EH (cell line): ENCODE measurements around the gene IDUA.
"Not testable (repeated sequence)": the region's sequence is repeated elsewhere in the genome, so short reads cannot be mapped to it uniquely, and the experiment has no call there.

ENCODE experiments used
- DNase-seq: peaks from one replicate; pipeline ENCODE4 v3.0.0-alpha.2; 2015; ENCODE audit warnings: low read depth

IDUA gene

DNA sequence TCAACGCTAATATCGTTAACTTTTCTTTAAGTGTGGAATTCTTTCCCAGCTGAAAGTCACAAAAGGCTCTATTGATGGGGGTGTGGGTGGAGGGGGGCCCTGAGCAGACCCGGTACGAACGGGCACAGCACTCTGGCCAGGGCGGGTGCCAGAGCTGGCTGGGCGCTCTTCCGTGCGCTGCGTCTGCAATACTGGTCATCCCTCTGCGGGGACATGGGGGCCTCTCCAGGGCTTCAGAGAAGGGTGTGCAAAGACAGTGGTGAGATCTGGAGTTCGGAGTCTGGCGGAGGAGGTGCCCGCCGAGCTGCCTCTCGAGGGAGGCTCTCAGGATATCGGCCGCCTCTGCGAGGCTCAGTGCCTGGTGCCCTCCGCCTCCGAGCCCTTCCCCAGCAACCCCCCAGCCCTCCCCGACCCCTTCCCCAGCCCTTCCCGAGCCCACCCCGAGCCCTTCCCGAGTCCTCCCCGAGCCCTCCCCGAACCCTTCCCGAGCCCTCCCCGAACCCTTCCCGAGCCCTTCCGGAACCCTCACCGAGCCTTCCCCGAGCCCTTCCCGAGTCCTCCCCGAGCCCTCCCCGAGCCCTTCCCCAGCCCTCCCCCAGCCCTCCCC, 58.9 kb downstream of the IDUA start:
- DNase-seq: no peak

DNA sequence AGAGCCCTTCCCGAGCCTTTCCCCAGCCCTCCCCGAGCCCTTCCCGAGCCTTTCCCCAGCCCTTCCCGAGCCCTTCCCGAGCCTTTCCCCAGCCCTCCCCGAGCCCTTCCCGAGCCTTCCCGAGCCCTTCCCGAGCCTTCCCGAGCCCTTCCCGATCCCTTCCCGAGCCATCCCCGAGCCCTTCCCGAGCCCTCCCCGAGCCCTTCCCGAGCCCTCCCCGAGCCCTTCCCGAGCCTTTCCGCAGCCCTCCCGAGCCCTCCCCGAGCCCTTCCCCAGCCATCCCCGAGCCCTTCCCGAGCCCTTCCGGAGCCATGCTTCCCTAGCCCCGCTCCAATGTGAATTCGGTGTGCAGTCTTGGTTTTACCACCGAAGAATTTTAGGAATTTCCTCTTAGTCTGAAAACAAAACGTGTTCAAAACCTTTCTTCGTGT, 59.8 kb downstream of the IDUA start:
- peak; percentile 83 for DNase-seq

DNA sequence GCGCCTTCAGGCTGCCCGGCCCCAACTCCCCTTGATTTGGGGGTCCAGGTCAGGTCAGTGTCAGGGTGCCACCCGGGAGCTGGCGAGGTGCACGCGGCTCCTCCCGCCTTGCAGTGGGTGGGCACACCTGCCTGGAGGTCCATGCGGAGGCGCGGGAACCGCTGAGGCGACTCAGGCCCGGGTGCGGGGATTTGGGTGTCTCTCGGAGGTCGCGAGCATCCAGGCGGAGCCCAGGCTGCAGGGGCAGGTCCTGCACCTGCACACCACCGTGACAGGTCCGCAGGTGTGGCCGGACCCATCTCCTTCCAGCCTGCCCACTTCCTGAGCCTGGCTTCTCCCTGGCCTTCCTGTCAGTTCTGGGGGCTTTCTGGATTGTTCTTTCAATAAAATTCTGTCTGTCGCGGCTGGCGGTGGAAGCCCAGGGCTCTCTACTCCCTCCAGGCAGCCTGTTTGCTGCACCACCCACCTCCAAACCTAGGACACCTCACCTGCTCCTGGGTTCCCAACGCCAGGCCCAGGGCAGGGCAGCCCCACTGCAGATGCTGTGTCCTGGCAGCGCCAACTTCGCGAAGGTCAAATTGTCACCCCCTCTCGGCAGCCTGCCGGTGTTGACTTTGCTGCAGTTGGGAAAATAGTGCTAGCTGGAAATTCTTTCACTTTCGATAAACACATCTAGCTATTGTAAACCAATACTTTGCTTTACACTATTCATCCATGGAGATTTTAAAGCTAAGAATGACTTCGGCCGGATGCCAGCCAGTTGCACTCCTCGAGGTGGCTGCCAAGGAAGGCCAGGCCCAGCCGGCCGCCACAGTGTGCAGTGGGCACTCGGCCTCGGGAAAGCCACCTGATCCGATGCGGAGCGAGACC, 60.5 kb downstream of the IDUA start:
- no peak for DNase-seq

DNA sequence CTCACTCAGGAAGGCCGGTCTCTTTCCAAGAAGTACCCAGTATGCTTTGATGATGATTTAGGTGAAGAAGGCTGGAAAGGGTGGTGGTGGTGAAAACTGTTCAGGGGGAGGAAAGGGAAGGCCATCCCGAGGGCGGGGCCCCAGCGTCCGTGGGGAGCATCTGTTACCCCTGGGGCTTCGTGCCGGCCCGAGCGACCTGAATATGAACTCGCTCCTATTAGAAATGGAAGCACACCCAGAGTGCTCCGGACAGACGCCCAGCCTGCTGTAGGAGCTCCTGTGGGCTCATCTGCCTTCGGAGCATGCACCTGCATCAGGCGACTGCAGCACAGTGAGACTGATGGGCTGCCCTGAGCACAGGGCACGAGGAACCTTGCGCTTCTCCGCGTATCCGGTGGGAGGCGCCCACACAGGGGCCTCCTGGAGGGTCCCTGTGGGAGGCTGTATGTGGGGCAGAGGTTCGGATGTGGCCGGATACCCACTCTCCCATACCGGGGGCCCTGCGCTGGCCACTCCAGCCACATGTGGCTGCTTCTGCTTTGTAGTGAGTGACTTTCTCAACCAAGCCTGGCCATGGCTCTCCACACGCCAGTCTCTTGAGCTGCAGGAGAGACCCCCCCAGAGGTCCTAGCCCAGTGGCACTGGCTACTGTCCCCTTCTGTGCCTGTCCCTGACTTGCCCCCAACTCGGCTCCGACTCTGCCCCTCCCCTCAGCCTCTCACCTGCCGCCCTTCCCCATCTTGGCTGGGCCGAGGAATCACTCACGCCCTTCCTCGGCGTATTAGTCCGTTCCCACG, 61.3 kb downstream of the IDUA start:
- DNase-seq: no peak

DNA sequence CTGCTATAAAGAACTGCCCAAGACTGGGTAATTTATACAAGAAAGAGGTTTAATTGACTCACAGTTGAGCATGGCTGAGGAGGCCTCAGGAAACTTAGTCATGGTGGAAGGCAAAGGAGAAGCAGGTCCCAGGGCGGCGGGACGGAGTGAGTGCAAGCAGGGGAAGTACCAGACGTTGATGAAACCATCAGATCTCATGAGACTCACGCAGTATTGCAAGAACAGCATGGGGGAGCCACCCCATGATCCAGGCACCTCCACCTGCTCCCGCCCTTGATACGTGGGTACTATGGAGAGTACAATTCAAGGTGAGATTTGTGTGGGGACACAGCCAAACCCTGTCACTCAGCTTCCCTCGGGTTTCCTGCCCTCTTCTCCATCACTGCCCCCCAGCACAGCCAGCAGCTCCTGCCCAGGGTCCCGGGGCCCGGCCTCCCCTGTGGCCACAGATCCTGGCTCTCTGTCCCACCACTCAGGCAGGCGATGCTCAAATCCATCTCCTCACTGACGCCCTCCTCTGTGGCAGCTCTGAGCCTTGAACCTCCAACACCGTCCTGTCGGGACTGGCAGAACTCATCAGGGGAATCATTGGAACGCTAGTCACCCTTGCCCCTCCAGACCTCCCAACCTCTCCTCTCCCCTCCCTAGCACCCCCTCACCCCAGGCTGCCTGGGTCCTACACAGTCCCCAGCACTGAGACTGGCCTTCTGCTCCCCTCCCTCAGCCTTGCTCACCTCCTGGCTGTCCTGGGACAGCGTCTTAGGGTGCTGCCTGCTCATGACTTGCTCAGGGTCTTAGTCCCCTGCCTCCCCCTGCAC, 62.1 kb downstream of the IDUA start:
- no peak for DNase-seq

DNA sequence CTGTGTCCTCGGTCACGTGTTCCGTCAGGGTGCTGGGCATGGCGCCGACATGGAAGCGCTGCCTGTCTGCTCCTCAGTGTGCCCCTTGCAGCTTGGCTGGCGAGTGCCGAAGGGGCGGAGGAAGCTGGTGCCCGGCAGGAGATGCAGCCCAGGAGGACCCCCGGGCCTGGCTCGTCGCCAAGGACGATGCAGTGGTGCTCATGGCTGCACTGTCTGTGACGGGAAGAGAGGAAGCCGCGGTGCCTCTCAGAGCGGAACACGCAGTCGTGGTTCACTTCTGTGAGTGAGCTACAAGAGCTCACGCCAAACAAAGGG, 62.7 kb downstream of the IDUA start:
- DNase-seq: no peak

DNA sequence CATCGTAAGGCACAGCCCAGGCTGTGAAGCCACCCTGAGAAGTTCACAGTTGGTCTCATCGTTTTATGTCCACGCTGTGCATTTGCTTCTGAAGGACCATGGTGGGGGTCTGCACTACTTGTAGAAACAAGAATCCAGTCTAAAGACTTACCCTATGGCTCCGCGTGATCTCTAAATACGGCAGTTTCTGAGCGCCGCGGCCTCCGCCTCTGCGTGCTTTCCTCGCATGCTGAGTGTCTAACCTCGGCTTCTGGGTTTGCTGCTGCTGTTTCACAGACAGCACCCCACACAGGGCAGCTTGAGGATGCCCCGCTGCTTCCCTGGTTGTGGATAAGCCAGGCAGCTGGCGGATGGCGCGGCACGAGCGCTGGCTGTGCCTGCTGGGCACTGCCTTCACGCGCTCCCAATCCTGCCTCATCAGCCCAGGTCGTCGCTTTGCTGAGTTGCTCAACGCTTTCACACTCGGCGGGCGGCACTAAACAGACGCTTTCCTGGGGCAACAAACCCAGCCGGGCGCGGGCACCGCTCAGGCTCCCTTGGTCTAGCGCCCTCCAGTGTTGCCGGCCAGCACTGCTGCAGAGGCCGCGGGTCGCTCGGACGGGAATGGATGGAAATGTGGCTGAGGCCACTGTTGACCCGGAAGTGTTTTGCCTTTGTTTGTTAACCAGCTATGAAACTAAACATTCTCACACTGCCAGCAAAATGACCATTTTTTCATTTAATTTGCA, 63.8 kb downstream of the IDUA start:
- no peak for DNase-seq

DNA sequence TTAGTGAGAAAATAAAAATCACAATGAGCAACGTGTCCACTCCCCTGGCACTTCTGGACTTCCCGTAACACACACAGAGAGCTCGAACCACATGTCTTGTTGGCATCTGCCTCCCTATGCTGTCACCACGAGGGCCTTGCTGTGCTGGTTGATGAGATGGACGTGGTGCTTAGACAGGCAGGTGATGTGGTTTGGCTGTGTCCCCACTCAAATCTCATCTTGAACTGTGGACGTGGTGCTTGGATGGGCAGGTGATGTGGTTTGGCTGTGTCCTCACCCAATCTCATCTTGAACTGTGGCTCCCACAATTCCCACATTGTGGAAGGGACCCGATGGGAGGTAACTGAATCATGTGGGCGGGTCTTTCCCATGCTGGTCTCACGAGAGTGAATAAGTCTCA, 64.6 kb downstream of the IDUA start:
- DNase-seq: no peak

DNA sequence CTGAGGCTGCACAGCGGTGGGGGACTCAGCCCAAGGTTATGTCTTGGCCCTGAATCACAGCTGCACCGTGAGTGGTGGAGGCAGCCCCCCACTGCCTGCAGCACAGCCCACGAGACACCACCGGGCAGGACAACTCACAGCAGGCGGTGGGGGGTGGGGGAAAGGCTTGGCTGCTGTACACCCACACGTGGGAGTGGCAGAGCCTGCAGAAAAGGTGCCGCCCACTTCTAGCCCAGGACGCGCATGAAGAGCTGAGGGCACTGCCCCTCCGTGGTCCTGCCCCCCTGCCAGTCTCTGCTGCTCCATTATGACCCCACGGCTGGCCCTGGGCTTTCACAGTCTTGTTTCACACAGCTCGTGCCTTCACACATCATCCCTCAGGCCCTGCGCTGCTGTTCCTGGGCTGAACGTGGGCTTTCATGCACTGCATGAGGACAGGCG, 65.4 kb downstream of the IDUA start:
- no peak for DNase-seq

DNA sequence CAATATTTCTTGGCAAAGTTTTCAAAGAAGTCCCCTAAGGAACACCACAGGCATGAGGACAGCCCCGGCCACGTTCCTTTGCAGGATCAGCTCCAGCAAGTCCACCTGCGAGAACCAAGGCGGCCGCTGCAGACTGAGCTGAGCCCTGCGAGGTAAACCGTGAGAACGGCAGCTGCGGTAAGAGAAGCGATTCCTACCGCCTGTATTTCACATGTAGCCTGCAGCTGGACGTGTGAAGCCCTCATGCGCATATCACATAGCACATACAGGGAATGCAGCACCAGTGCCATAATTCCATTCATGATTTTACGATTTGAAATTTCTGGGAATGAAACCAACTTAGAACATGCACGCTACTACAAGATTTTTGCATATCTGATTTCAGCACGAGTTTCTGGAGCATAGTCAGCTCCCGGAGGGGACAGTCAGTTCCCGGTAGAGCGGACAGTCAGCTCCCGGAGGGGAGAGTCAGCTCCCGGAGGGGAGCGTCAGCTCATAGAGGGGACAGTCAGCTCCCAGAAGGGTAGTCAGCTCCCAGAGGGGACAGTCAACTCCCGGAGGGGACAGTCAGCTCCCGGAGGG, 66.3 kb downstream of the IDUA start:
- DNase-seq: peak; percentile 94

DNA sequence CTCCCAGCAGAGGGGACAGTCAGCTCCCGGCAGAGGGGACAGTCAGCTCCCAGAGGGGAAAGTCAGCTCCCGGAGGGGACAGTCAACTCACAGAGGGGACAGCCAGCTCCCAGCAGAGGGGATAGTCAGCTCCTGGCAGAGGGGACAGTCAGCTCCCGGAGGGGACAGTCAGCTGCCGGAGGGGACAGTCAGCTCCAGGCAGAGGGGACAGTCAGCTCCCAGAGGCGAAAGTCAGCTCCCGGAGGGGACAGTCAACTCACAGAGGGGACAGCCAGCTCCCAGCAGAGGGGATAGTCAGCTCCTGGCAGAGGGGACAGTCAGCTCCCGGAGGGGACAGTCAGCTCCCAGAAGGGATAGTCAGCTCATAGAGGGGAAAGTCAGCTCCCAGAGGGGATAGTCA, 67.0 kb downstream of the IDUA start:
- not testable (repeated sequence) for DNase-seq
